Hair follicle dermal papilla cell (primary cell): Measurements from ENCODE around the gene DAO. TPM values are rescaled to one million over a fixed set of nuclear protein-coding genes. Genes with fewer than 3 reads are reported as not detected.

ENCODE experiments used
- small RNA-seq: library from RNA; depleted of rRNA; stranded (forward); fragments of <200 nt; gene quantifications from one replicate; pipeline ENCODE3, GENCODE V24; 2012
- total RNA-seq: library from RNA; depleted of rRNA; stranded (reverse); fragments of >200 nt; gene quantifications from 2 replicates; pipeline ENCODE4 v1.2.3, GENCODE V29; 2012

Gene DAO
- not detected in 2 replicates for total RNA-seq

DNA sequence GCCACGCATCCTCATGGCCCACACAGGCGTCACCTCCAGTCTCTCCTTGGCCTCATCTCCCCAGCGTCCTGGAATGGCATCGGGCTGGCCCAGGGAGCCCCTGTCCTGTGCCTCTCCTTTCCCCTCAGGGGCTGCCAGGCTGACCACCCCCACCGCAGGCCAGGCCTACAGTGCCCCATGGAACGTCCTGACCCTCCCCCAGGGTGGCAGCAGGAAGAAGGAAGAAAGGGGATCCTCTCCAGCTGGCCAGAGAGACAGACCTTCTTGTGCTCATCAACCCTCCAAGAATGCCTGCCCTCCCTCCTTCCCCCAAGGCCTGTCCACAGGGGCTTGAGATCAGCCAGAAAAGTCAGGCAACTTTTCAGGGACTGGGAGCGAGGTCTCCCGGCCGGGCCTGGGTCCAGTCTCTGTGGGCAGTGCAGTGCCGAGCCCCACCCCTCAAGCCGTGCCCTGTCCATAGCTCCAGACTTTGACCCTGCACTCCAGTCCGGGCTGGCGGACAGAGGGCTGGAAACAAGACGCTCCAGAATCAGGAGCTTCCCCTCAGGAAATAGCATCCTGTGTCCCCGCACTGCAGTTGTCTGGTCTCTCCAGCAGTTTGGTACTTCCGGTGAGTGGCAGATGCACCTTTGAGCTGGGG is at the start of gene DAO:
DAO (plus strand) TSS at position 478 of the 640 bp plus-strand sequence. CDS start 4,915 bp downstream, outside the sequence.

Small RNA genes lying within 50 kb of the gene (small RNA-seq; reads per million reads assigned to genes)
- gene MIR619 (not detected), gene RNU6-361P (not detected)

Other genes with a start within 250 kb of the DAO start
- 4.0 and 4.2 TPM in 2 replicates for gene SELPLG, start 246.2 kb upstream of the DAO start, total RNA-seq
- gene CORO1C, start 148.6 kb upstream of the DAO start, total RNA-seq: 279 and 283 TPM in 2 replicates
- gene SSH1, start 22.5 kb upstream of the DAO start, total RNA-seq: 40.8 and 52.4 TPM in 2 replicates
- not detected in 2 replicates for gene SVOP, start 141.0 kb downstream of the DAO start, total RNA-seq
- gene USP30, start 172.5 kb downstream of the DAO start, total RNA-seq: 17.4 and 20.9 TPM in 2 replicates
- 10.3 and 14.1 TPM in 2 replicates for gene ALKBH2, start 213.4 kb downstream of the DAO start, total RNA-seq
- 21.9 and 24.2 TPM in 2 replicates for gene UNG, start 217.5 kb downstream of the DAO start, total RNA-seq
- 10.7 and 18.5 TPM in 2 replicates for gene ACACB, start 236.5 kb downstream of the DAO start, total RNA-seq